Endothelial cell (in vitro differentiated cells): ENCODE results near the gene VPS13D. TPM values are rescaled to one million over a fixed set of nuclear protein-coding genes. Genes with fewer than 3 reads are reported as not detected.

ENCODE experiments used
- DNase-seq: peaks from one replicate; pipeline ENCODE4 v3.0.0; 2021; ENCODE audit warnings: low spot score
- H3K27ac Mint-ChIP-seq: one replicate; pipeline ENCODE4 v1.8.0; 2021; ENCODE audit warnings: mixed read lengths, inconsistent platforms; ENCODE audit not compliant: unreplicated experiment
- H3K27me3 Mint-ChIP-seq: one replicate; pipeline ENCODE4 v1.8.0; 2021; ENCODE audit warnings: mild to moderate bottlenecking, moderate library complexity, mixed read lengths, inconsistent platforms; ENCODE audit not compliant: unreplicated experiment
- H3K36me3 Mint-ChIP-seq: one replicate; pipeline ENCODE4 v1.8.0; 2021; ENCODE audit warnings: mild to moderate bottlenecking, low read depth, mixed read lengths, inconsistent platforms; ENCODE audit not compliant: unreplicated experiment
- H3K4me1 Mint-ChIP-seq: one replicate; pipeline ENCODE4 v1.8.0; 2021; ENCODE audit warnings: mild to moderate bottlenecking, mixed read lengths, inconsistent platforms; ENCODE audit not compliant: unreplicated experiment
- H3K4me3 Mint-ChIP-seq: one replicate; pipeline ENCODE4 v1.8.0; 2021; ENCODE audit warnings: mild to moderate bottlenecking, mixed read lengths, inconsistent platforms; ENCODE audit not compliant: unreplicated experiment
- H3K9me3 Mint-ChIP-seq: one replicate; pipeline ENCODE4 v1.8.0; 2021; ENCODE audit warnings: mixed read lengths, inconsistent platforms; ENCODE audit not compliant: unreplicated experiment
- CTCF ChIP-seq: fragments of 200-600 bp; sonication (generic); IDR thresholded peaks from one replicate; pipeline ENCODE4 v1.5.0; 2021; ENCODE audit warnings: antibody characterized with exemption; ENCODE audit not compliant: unreplicated experiment
- total RNA-seq: library from RNA; stranded (reverse); fragmentation: NEBNext Ultra II Directional; extraction: Animal tissue kit (Norgen Biotek cat#: 25700); gene quantifications from one replicate; pipeline ENCODE4 v1.2.1, GENCODE V29; 2021; ENCODE audit not compliant: unreplicated experiment

Gene VPS13D
- total RNA-seq, 1 donor from 2014 or later: 37.8 TPM

GRCh38 chr1:12462586-12462985 is 232.8 kb downstream of the VPS13D start:
- Mint-ChIP-seq H3K4me3 (no peak overlapping the region), H3K36me3 (peaks cover 27% of the 10 kb centered on the region), H3K27me3 (peaks cover 2% of the 10 kb centered on the region), H3K9me3 (no peaks in the 10 kb centered on the region), H3K4me1 (peaks cover 17% of the 10 kb centered on the region), H3K27ac (peak overlapping the region; percentile 8)
- DNase-seq: no peak
- no peak for TF ChIP-seq CTCF

GRCh38 chr1:12464045-12464461 is 234.2 kb downstream of the VPS13D start:
- Mint-ChIP-seq H3K4me3 (no peak overlapping the region), H3K27me3 (peaks cover 2% of the 10 kb centered on the region), H3K27ac (no peak overlapping the region), H3K36me3 (peaks cover 27% of the 10 kb centered on the region), H3K9me3 (no peaks in the 10 kb centered on the region), H3K4me1 (peaks cover 5% of the 10 kb centered on the region)
- TF ChIP-seq CTCF: no peak
- DNase-seq: no peak

- H3K4me1 Mint-ChIP-seq: peaks cover 5% of the 10 kb centered on the region
Observed at GRCh38 chr1:12464598-12465056, 234.8 kb downstream of the VPS13D start.

GRCh38 chr1:12465126-12465525 is 235.3 kb downstream of the VPS13D start:
- H3K27me3 Mint-ChIP-seq: peaks cover 2% of the 10 kb centered on the region

More at GRCh38 chr1:12464598-12465056, 234.8 kb downstream of the VPS13D start:
- H3K27ac Mint-ChIP-seq: no peak overlapping the region
- no peak overlapping the region for H3K4me3 Mint-ChIP-seq
- H3K36me3 Mint-ChIP-seq: peaks cover 26% of the 10 kb centered on the region
- H3K9me3 Mint-ChIP-seq: no peaks in the 10 kb centered on the region
- TF ChIP-seq CTCF: no peak
- DNase-seq: no peak
- H3K27me3 Mint-ChIP-seq: peaks cover 2% of the 10 kb centered on the region

More at GRCh38 chr1:12465126-12465525, 235.3 kb downstream of the VPS13D start:
- H3K4me3 Mint-ChIP-seq: no peak overlapping the region
- peaks cover 23% of the 10 kb centered on the region for H3K36me3 Mint-ChIP-seq
- peaks cover 5% of the 10 kb centered on the region for H3K4me1 Mint-ChIP-seq
- no peak for DNase-seq
- no peaks in the 10 kb centered on the region for H3K9me3 Mint-ChIP-seq
- no peak overlapping the region for H3K27ac Mint-ChIP-seq
- no peak for TF ChIP-seq CTCF
